Stomach (tissue), 9 donors: ENCODE measurements around the gene ATG9B. TPM values are rescaled to one million over a fixed set of nuclear protein-coding genes. Genes with fewer than 3 reads are reported as not detected.

Experiments
- DNase-seq, 2 donors: peaks; one replicate each; pipeline versions ENCODE4 v3.0.0 to v3.0.0-alpha.2; 2013 to 2019
- H3K27ac ChIP-seq, 5 donors: fragments of 200-600 bp in 4 of 5; sonication (generic) in 4 of 5; one replicate each; pipeline ENCODE4 v1.5.1; 2013 to 2019; ENCODE audit warnings: mild to moderate bottlenecking in 1 of 5, moderate library complexity in 1 of 5
- H3K27me3 ChIP-seq, 3 donors: fragments of 200-600 bp; sonication (generic); one replicate each; pipeline ENCODE4 v1.5.1; 2017 to 2019; ENCODE audit warnings: mixed run types in 1 of 3
- H3K36me3 ChIP-seq, 4 donors: fragments of 200-600 bp; sonication (generic); 1 replicate in 3 of 4; 2 replicates in 1 of 4; pipeline ENCODE4 v1.5.1; 2016 to 2019
- H3K4me1 ChIP-seq, 4 donors: fragments of 200-600 bp; sonication (generic); one replicate each; pipeline ENCODE4 v1.5.1; 2016 to 2019
- H3K4me3 ChIP-seq, 4 donors: fragments of 200-600 bp; sonication (generic) in 3 of 4; one replicate each; pipeline ENCODE4 v1.5.1; 2016 to 2019; ENCODE audit warnings: mild to moderate bottlenecking in 1 of 4
- H3K9me3 ChIP-seq, 4 donors: fragments of 200-600 bp; sonication (generic); one replicate each; pipeline ENCODE4 v1.5.1; 2016 to 2019
- EP300 ChIP-seq: sonication (generic); formaldehyde crosslinking; IDR thresholded peaks from one replicate; pipeline ENCODE4 v1.6.1; 2017; ENCODE audit warnings: antibody characterized with exemption
- POLR2A ChIP-seq, 4 donors: fragments of 450-650 bp; IDR thresholded peaks; one replicate each; pipeline ENCODE4 v1.6.1; 2016; ENCODE audit warnings: antibody characterized with exemption in 4 of 4, control low read depth in 2 of 4, mild to moderate bottlenecking in 1 of 4, moderate library complexity in 1 of 4
- POLR2AphosphoS5 ChIP-seq, 3 donors: sonication (generic); formaldehyde crosslinking; IDR thresholded peaks; one replicate each; pipeline ENCODE4 v1.6.1; 2016; ENCODE audit warnings: antibody characterized with exemption in 3 of 3
- WGBS, 5 donors: extraction: QIAGEN DNeasy Blood & Tissue Kit in 3 of 5; methylation state at CpG; one replicate each; pipeline versions ENCODE4 v1.1.5 to v1.1.7; 2013 to 2018; 5-methylcytosine and 5-hydroxymethylcytosine counted together
- intact Hi-C: fragments of 100-400 bp; cut with DNase I; formaldehyde crosslinking; loops from one replicate; pipeline ENCODE4 v1.15.1; 2023; ENCODE audit warnings: low total_unique reads
- polyA plus RNA-seq, 3 donors: library from polyadenylated mRNA; stranded (reverse); fragments of 200-250 nt; gene quantifications; one replicate each; pipeline ENCODE4 v1.2.3, GENCODE V29; 2013
- total RNA-seq, 5 donors: library from RNA; depleted of rRNA; stranded (reverse); fragments of >200 nt; gene quantifications; one replicate each; pipeline versions ENCODE4 v1.1.0 to v1.2.3, GENCODE V29; 2014 to 2016
- TF ChIP-seq, protein P1 (sequence below), 7 experiments: fragments of 450-650 bp in 4 of 7; fragments of 200-600 bp in 3 of 7; sonication (generic) in 3 of 7; IDR thresholded peaks; one replicate each; pipeline ENCODE4 v1.5.1; 2016 to 2019; ENCODE audit warnings: antibody characterized with exemption in 7 of 7, control low read depth in 2 of 7, mild to moderate bottlenecking in 1 of 7
- donor health status: healthy with polysubstance abuse.
- donor health status: Bipolar disorder and iron deficiency.
- donor health status: healthy.

The ATG9B gene
- total and polyA plus RNA-seq, 8 donors: 0.31 to 33.0 (median 8.8) TPM; not detected in 4

DNA sequence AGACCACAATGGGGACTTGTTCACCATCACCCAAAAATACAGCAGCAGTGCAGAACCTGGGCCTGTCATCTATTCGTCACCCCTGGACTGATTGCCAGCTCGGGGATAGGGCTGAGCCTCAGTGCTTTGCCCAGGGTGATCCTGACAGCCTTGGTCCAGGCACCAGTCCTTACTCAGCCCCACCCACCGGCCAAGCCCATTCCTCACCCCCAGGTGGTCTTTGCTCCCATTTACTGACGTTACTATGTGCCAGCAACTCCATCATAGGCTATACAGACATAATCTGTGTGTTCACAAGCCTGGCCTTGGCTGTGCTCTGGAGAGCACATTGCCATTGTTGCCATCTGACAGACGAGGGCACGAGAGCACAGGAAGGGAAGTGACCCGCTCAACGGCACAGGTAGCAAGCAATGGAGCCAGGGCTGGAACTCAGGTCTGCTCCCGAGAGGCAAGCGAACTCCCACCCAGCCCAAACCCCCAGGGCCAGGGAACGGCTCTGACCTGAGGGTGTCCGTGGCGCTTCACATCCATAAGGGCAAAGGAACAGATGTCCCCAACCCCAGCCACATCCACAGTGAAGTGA, 6.8 kb downstream of the ATG9B start:
- Histone ChIP-seq H3K4me3 (peak overlapping the region in 1 of 4 donors; percentile 41), H3K27ac (no peak overlapping the region), H3K9me3 (no peaks in the 10 kb centered on the region), H3K36me3 (no peaks in the 10 kb centered on the region), H3K4me1 (peaks cover 32 to 40% (median 36%) of the 10 kb centered on the region in 4 donors), H3K27me3 (peaks cover 0 to 93% (median 47%) of the 10 kb centered on the region in 3 donors)
- no peak for TF ChIP-seq POLR2AphosphoS5 (IDR thresholded peaks at IDR 0.05)
- TF ChIP-seq, protein P1, sequence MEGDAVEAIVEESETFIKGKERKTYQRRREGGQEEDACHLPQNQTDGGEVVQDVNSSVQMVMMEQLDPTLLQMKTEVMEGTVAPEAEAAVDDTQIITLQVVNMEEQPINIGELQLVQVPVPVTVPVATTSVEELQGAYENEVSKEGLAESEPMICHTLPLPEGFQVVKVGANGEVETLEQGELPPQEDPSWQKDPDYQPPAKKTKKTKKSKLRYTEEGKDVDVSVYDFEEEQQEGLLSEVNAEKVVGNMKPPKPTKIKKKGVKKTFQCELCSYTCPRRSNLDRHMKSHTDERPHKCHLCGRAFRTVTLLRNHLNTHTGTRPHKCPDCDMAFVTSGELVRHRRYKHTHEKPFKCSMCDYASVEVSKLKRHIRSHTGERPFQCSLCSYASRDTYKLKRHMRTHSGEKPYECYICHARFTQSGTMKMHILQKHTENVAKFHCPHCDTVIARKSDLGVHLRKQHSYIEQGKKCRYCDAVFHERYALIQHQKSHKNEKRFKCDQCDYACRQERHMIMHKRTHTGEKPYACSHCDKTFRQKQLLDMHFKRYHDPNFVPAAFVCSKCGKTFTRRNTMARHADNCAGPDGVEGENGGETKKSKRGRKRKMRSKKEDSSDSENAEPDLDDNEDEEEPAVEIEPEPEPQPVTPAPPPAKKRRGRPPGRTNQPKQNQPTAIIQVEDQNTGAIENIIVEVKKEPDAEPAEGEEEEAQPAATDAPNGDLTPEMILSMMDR (IDR thresholded peaks at IDR 0.05): no peak
- no peak for TF ChIP-seq POLR2A (IDR thresholded peaks at IDR 0.05)
- TF ChIP-seq EP300: no peak
- 41 to 56% (median 51%) methylated on average over 13 of the region's 13 CpGs for WGBS, 5 donors
- DNase-seq: no peak
- intact Hi-C loops: no loop called here

DNA sequence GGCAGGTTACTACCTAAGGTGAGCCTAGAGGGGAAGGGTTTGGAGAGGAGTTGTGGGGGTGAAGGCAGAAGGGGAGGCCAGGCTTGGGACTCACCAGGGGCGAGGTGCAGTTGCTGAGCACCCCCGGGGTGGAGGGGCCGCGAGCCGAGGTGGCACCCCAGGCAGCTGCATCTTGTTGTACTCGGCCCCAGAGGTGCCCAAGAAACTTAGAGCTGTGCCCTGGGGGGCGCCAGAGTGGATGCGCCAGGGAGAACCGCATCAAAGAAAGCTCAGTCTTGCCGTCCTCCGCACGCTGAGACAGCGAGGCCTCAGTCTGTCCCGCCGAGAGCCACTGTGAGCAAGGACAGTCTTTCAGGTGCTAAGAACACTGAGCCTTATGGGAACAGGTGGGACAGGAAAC, 7.4 kb downstream of the ATG9B start:
- 87 to 93% (median 92%) methylated on average over 15 of the region's 15 CpGs for WGBS, 5 donors
- intact Hi-C loops: no loop called here
- peaks cover 0 to 98% (median 49%) of the 10 kb centered on the region in 3 donors for H3K27me3 ChIP-seq

DNA sequence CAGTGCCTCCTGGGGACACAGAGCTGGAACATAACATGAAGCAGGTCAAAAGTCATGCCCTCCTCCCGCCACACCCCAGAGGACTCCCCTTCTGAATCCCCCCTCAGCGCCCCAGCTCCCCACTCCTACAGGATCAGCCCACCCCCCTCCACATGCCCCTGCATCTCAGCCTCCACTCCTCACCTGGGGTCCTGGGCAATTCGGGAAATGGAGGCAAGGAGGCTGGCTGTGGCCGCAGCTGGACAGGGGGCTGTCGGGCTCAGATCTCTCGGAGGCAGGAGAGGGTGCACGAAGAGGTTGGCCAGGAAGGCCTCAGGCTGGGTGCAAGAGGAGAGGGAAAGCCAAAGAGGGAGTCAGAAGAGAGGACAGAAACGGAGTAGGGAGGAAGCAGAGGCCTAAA, 7.8 kb downstream of the ATG9B start:
- Histone ChIP-seq H3K9me3 (no peaks in the 10 kb centered on the region), H3K27me3 (peaks cover 0 to 99% (median 49%) of the 10 kb centered on the region in 3 donors), H3K4me3 (no peak overlapping the region), H3K36me3 (no peaks in the 10 kb centered on the region), H3K4me1 (peaks cover 32 to 49% (median 38%) of the 10 kb centered on the region in 4 donors), H3K27ac (no peak overlapping the region)
- DNase-seq: no peak
- 82 to 94% (median 89%) methylated on average over 8 of the region's 8 CpGs for WGBS, 5 donors
- TF ChIP-seq, protein P1 (IDR thresholded peaks at IDR 0.05): no peak
- TF ChIP-seq EP300 (no peak), POLR2A (IDR thresholded peaks at IDR 0.05) (no peak), POLR2AphosphoS5 (IDR thresholded peaks at IDR 0.05) (no peak)
- intact Hi-C loops: no loop called here

More for the DNA sequence above, 7.4 kb downstream of the ATG9B start:
- Histone ChIP-seq H3K4me3 (no peak overlapping the region), H3K27ac (no peak overlapping the region), H3K9me3 (no peaks in the 10 kb centered on the region), H3K4me1 (peaks cover 32 to 45% (median 38%) of the 10 kb centered on the region in 4 donors), H3K36me3 (no peaks in the 10 kb centered on the region)
- TF ChIP-seq POLR2A (IDR thresholded peaks at IDR 0.05): no peak
- TF ChIP-seq POLR2AphosphoS5 (IDR thresholded peaks at IDR 0.05): no peak
- TF ChIP-seq, protein P1 (IDR thresholded peaks at IDR 0.05): no peak
- TF ChIP-seq EP300: no peak
- no peak for DNase-seq

DNA sequence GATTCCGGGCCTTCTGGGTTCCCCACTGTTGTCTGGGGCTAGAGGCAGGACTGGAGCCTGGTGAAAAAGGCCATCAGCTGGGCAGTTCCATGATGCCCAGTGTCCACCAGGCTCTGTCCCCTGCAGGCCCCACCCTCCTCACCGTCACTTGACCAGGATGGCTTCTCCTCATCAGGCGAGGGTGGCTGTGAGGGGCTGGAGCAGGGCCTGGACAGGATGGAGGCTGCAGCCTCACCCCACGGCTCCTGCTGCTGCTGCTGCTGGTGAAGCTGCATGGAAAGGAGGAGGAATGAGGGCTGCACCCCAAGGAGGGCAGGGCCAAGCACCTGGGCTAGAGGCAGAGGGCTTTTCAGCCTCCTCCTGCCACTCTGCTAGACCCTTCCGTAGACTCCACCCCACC, 8.3 kb downstream of the ATG9B start:
- DNase-seq: no peak
- TF ChIP-seq POLR2A (IDR thresholded peaks at IDR 0.05) (no peak), EP300 (no peak)
- intact Hi-C loops: no loop called here
- Histone ChIP-seq H3K9me3 (no peaks in the 10 kb centered on the region), H3K4me3 (no peak overlapping the region), H3K27ac (no peak overlapping the region), H3K4me1 (peaks cover 32 to 52% (median 39%) of the 10 kb centered on the region in 4 donors), H3K27me3 (peaks cover 0 to 99% (median 49%) of the 10 kb centered on the region in 3 donors), H3K36me3 (no peaks in the 10 kb centered on the region)
- WGBS, 5 donors: 76 to 94% (median 84%) methylated on average over 5 of the region's 5 CpGs

DNA sequence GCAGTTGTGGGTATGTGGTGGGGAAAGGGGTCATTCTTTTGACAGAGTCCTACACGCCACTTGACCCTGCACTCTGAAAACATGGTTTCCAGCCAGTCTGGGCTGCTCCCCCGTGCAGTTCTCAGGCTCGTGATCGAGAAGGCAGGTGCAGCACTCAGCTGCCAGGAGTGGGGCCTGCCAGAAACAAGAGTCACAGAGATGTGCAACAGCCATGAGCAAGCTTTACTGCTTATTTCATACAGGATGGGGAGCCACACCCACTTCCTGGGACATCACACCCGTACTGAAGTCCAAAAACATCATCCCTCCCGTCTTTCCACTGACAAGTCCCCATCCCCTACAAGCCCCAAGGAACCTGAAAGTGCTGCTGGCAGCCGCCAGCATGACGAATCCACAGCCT, 9.3 kb downstream of the ATG9B start:
- intact Hi-C loops: no loop called here
- no peak for DNase-seq
- Histone ChIP-seq H3K9me3 (no peaks in the 10 kb centered on the region), H3K4me1 (peaks cover 32 to 62% (median 45%) of the 10 kb centered on the region in 4 donors), H3K4me3 (no peak overlapping the region), H3K27ac (no peak overlapping the region), H3K27me3 (peaks cover 0 to 99% (median 42%) of the 10 kb centered on the region in 3 donors), H3K36me3 (no peaks in the 10 kb centered on the region)
- WGBS, 5 donors: 74 to 87% (median 84%) methylated on average over 8 of the region's 8 CpGs
- TF ChIP-seq POLR2A (IDR thresholded peaks at IDR 0.05): no peak
- no peak for TF ChIP-seq EP300
- TF ChIP-seq, protein P1 (IDR thresholded peaks at IDR 0.05): no peak
- TF ChIP-seq POLR2AphosphoS5 (IDR thresholded peaks at IDR 0.05): no peak
